Stimulated activated naive CD8-positive, alpha-beta T cell treated with anti-CD3 and anti-CD28 coated beads, Interleukin-15, amount 100 ng/mL, for 72 hours (primary cell): ENCODE data around the gene SOX6.
"Not testable (repeated sequence)": the region's sequence is repeated elsewhere in the genome, so short reads cannot be mapped to it uniquely, and the experiment has no call there.

Source experiments
- ATAC-seq: fragments of 150-1000 bp; cut with Tn5 transposase; 2 replicates; pipeline ENCODE4 v1.10.0; 2021; ENCODE audit warnings: mild to moderate bottlenecking, moderate library complexity
- DNase-seq, 2 donors: peaks; one replicate each; pipeline ENCODE4 v3.0.0; 2021 to 2022
- H3K27ac Mint-ChIP-seq, 2 donors: one replicate each; pipeline ENCODE4 v1.8.0; 2022; ENCODE audit warnings: mild to moderate bottlenecking in 2 of 2, mixed read lengths in 2 of 2, moderate library complexity in 2 of 2
- H3K27me3 Mint-ChIP-seq: one replicate; pipeline ENCODE4 v1.8.0; 2022; ENCODE audit warnings: mixed read lengths
- H3K4me1 Mint-ChIP-seq: one replicate; pipeline ENCODE4 v1.8.0; 2022; ENCODE audit warnings: mild to moderate bottlenecking, mixed read lengths
- H3K4me3 Mint-ChIP-seq, 2 donors: one replicate each; pipeline ENCODE4 v1.8.0; 2022; ENCODE audit warnings: mild to moderate bottlenecking in 2 of 2, mixed read lengths in 2 of 2, moderate library complexity in 1 of 2
- H3K9me3 Mint-ChIP-seq, 2 donors: one replicate each; pipeline ENCODE4 v1.8.0; 2022; ENCODE audit warnings: mixed read lengths in 2 of 2

The SOX6 gene

GRCh38 chr11:16080688-16081381, 275.5 kb downstream of the SOX6 start:
- Mint-ChIP-seq H3K4me1 (no peaks in the 10 kb centered on the region), H3K4me3 (no peak overlapping the region), H3K27ac (no peak overlapping the region), H3K27me3 (no peaks in the 10 kb centered on the region), H3K9me3 (peaks cover 9 to 14% of the 10 kb centered on the region in 2 donors)
- ATAC-seq (no peak), DNase-seq (no peak)

GRCh38 chr11:16078936-16079335, 277.4 kb downstream of the SOX6 start:
- DNase-seq = no peak
- Mint-ChIP-seq H3K4me1 (no peaks in the 10 kb centered on the region), H3K27ac (no peak overlapping the region), H3K4me3 (no peak overlapping the region), H3K27me3 (no peaks in the 10 kb centered on the region), H3K9me3 (peaks cover 14 to 22% of the 10 kb centered on the region in 2 donors)
- ATAC-seq = no peak

GRCh38 chr11:16070573-16070972, 285.8 kb downstream of the SOX6 start:
- peaks cover 19 to 26% of the 10 kb centered on the region in 2 donors for H3K9me3 Mint-ChIP-seq
- no peak for DNase-seq
- ATAC-seq = no peak
- H3K27me3 Mint-ChIP-seq = no peaks in the 10 kb centered on the region
- no peaks in the 10 kb centered on the region for H3K4me1 Mint-ChIP-seq
- H3K4me3 Mint-ChIP-seq = no peak overlapping the region
- H3K27ac Mint-ChIP-seq = no peak overlapping the region

GRCh38 chr11:16067268-16067667, 289.1 kb downstream of the SOX6 start:
- H3K27me3 Mint-ChIP-seq, H3K4me3 Mint-ChIP-seq, H3K4me1 Mint-ChIP-seq, DNase-seq, H3K27ac Mint-ChIP-seq, ATAC-seq: not testable (repeated sequence)
- peaks cover 10 to 19% of the 10 kb centered on the region in 2 donors for H3K9me3 Mint-ChIP-seq

GRCh38 chr11:16059332-16059731, 297.0 kb downstream of the SOX6 start:
- ATAC-seq = no peak
- Mint-ChIP-seq H3K4me1 (no peaks in the 10 kb centered on the region), H3K27me3 (no peaks in the 10 kb centered on the region), H3K4me3 (no peak overlapping the region), H3K9me3 (no peaks in the 10 kb centered on the region), H3K27ac (no peak overlapping the region)
- DNase-seq = no peak

GRCh38 chr11:16058671-16059070, 297.7 kb downstream of the SOX6 start:
- ATAC-seq = no peak
- Mint-ChIP-seq H3K27ac (no peak overlapping the region), H3K9me3 (no peaks in the 10 kb centered on the region), H3K4me3 (no peak overlapping the region), H3K4me1 (no peaks in the 10 kb centered on the region), H3K27me3 (no peaks in the 10 kb centered on the region)
- DNase-seq = no peak

- ATAC-seq (no peak), DNase-seq (no peak)
- Mint-ChIP-seq H3K9me3 (peaks cover 4 to 9% of the 10 kb centered on the region in 2 donors), H3K4me3 (no peak overlapping the region), H3K4me1 (no peaks in the 10 kb centered on the region), H3K27ac (no peak overlapping the region), H3K27me3 (no peaks in the 10 kb centered on the region)
These were observed 303.6 kb downstream of the SOX6 start for GRCh38 chr11:16052750-16053149.

GRCh38 chr11:16049611-16050010, 306.7 kb downstream of the SOX6 start:
- no peak for DNase-seq
- no peaks in the 10 kb centered on the region for H3K4me1 Mint-ChIP-seq
- no peaks in the 10 kb centered on the region for H3K27me3 Mint-ChIP-seq
- peaks cover 4 to 9% of the 10 kb centered on the region in 2 donors for H3K9me3 Mint-ChIP-seq
- no peak for ATAC-seq
- H3K27ac Mint-ChIP-seq = no peak overlapping the region
- no peak overlapping the region for H3K4me3 Mint-ChIP-seq

- DNase-seq (no peak), ATAC-seq (no peak)
- H3K27ac Mint-ChIP-seq = no peak overlapping the region
- H3K9me3 Mint-ChIP-seq = peaks cover 0 to 4% of the 10 kb centered on the region in 2 donors
- no peak overlapping the region for H3K4me3 Mint-ChIP-seq
- no peaks in the 10 kb centered on the region for H3K4me1 Mint-ChIP-seq
- H3K27me3 Mint-ChIP-seq = no peaks in the 10 kb centered on the region
These were observed 309.3 kb downstream of the SOX6 start for GRCh38 chr11:16047073-16047472.

GRCh38 chr11:16043617-16044016, 312.7 kb downstream of the SOX6 start:
- no peak for DNase-seq
- Mint-ChIP-seq H3K27ac (no peak overlapping the region), H3K4me3 (no peak overlapping the region), H3K9me3 (no peaks in the 10 kb centered on the region), H3K27me3 (no peaks in the 10 kb centered on the region), H3K4me1 (no peaks in the 10 kb centered on the region)
- ATAC-seq = no peak

GRCh38 chr11:16041207-16041606, 315.1 kb downstream of the SOX6 start:
- no peaks in the 10 kb centered on the region for H3K4me1 Mint-ChIP-seq
- no peak overlapping the region for H3K4me3 Mint-ChIP-seq
- H3K27me3 Mint-ChIP-seq = no peaks in the 10 kb centered on the region
- no peak overlapping the region for H3K27ac Mint-ChIP-seq
- no peaks in the 10 kb centered on the region for H3K9me3 Mint-ChIP-seq
- DNase-seq = no peak
- ATAC-seq = no peak

GRCh38 chr11:16040151-16040550, 316.2 kb downstream of the SOX6 start:
- Mint-ChIP-seq H3K27ac (no peak overlapping the region), H3K4me1 (no peaks in the 10 kb centered on the region), H3K27me3 (no peaks in the 10 kb centered on the region), H3K4me3 (no peak overlapping the region), H3K9me3 (no peaks in the 10 kb centered on the region)
- DNase-seq = no peak
- no peak for ATAC-seq

GRCh38 chr11:16037179-16037578, 319.2 kb downstream of the SOX6 start:
- H3K9me3 Mint-ChIP-seq = no peaks in the 10 kb centered on the region
- H3K27me3 Mint-ChIP-seq = no peaks in the 10 kb centered on the region
- DNase-seq = no peak
- no peaks in the 10 kb centered on the region for H3K4me1 Mint-ChIP-seq
- no peak for ATAC-seq
- H3K4me3 Mint-ChIP-seq = no peak overlapping the region
- no peak overlapping the region for H3K27ac Mint-ChIP-seq

GRCh38 chr11:16036218-16036617, 320.1 kb downstream of the SOX6 start:
- no peak for DNase-seq
- Mint-ChIP-seq H3K9me3 (no peaks in the 10 kb centered on the region), H3K27me3 (no peaks in the 10 kb centered on the region), H3K4me3 (no peak overlapping the region), H3K4me1 (no peaks in the 10 kb centered on the region), H3K27ac (no peak overlapping the region)
- ATAC-seq = no peak

GRCh38 chr11:16034074-16034473, 322.3 kb downstream of the SOX6 start:
- no peaks in the 10 kb centered on the region for H3K9me3 Mint-ChIP-seq
- no peaks in the 10 kb centered on the region for H3K4me1 Mint-ChIP-seq
- DNase-seq = no peak
- no peak overlapping the region for H3K27ac Mint-ChIP-seq
- no peaks in the 10 kb centered on the region for H3K27me3 Mint-ChIP-seq
- no peak for ATAC-seq
- H3K4me3 Mint-ChIP-seq = no peak overlapping the region

GRCh38 chr11:16032974-16033373, 323.4 kb downstream of the SOX6 start:
- no peak for DNase-seq
- ATAC-seq = no peak
- Mint-ChIP-seq H3K27ac (no peak overlapping the region), H3K27me3 (no peaks in the 10 kb centered on the region), H3K4me1 (no peaks in the 10 kb centered on the region), H3K4me3 (no peak overlapping the region), H3K9me3 (no peaks in the 10 kb centered on the region)

GRCh38 chr11:16031210-16031609, 325.1 kb downstream of the SOX6 start:
- DNase-seq (no peak), ATAC-seq (no peak)
- Mint-ChIP-seq H3K27ac (no peak overlapping the region), H3K9me3 (no peaks in the 10 kb centered on the region), H3K4me1 (no peaks in the 10 kb centered on the region), H3K4me3 (no peak overlapping the region), H3K27me3 (no peaks in the 10 kb centered on the region)
